GM12878 (cell line): Measurements from ENCODE around the gene NR6A1.

Source experiments
- BCL11A ChIP-seq: IDR thresholded peaks from 2 replicates; pipeline ENCODE4 v1.6.1; 2011; ENCODE audit warnings: low read depth, low read length
- EP300 ChIP-seq, 2 experiments: fragments of 150-350 bp in 1 of 2; IDR thresholded peaks; 2 replicates each; pipeline ENCODE4 v1.6.1; 2011 to 2012; ENCODE audit warnings: low read depth in 2 of 2, low read length in 2 of 2, borderline replicate concordance in 1 of 2, improper control_type of control experiment in 1 of 2, inconsistent platforms in 1 of 2; ENCODE audit not compliant: control insufficient read depth in 1 of 2
- GATAD2B ChIP-seq: fragments of 450-650 bp; conservative IDR thresholded peaks from 2 replicates; pipeline ENCODE4 v1.6.1; 2017; ENCODE audit warnings: low read depth, mild to moderate bottlenecking, moderate library complexity
- KAT2A ChIP-seq: conservative IDR thresholded peaks from 2 replicates; pipeline ENCODE4 v1.6.1; 2011; ENCODE audit warnings: low read depth, low read length; ENCODE audit not compliant: control insufficient read depth
- MEF2B ChIP-seq: fragments of 450-650 bp; IDR thresholded peaks from 2 replicates; pipeline ENCODE4 v1.6.1; 2018; ENCODE audit warnings: mild to moderate bottlenecking, moderate library complexity; ENCODE audit not compliant: partially characterized antibody, poor library complexity, severe bottlenecking
- NRF1 ChIP-seq: conservative IDR thresholded peaks from 2 replicates; pipeline ENCODE4 v1.6.1; 2011; ENCODE audit warnings: mild to moderate bottlenecking, low read depth, low read length, improper control_type of control experiment
- POLR2A ChIP-seq: IDR thresholded peaks from 2 replicates; pipeline ENCODE4 v1.6.1; 2011; ENCODE audit warnings: low read depth, mild to moderate bottlenecking, low read length
- TAF1 ChIP-seq: IDR thresholded peaks from 2 replicates; pipeline ENCODE4 v1.6.1; 2011; ENCODE audit warnings: mild to moderate bottlenecking, low read depth, low read length, borderline replicate concordance
- TCF12 ChIP-seq: IDR thresholded peaks from 2 replicates; pipeline ENCODE4 v1.6.1; 2011; ENCODE audit warnings: low read depth, mild to moderate bottlenecking, low read length
- ZNF24 ChIP-seq: fragments of 450-650 bp; IDR thresholded peaks from 2 replicates; pipeline ENCODE4 v1.6.1; 2017; ENCODE audit warnings: antibody characterized with exemption, mild to moderate bottlenecking
- TF ChIP-seq, protein P1 (sequence below): IDR thresholded peaks from 2 replicates; pipeline ENCODE4 v1.6.1; 2012; ENCODE audit warnings: low read length, inconsistent platforms
- TF ChIP-seq, protein P2 (sequence below): fragments of 450-650 bp; IDR thresholded peaks from 2 replicates; pipeline ENCODE4 v1.6.1; 2018; ENCODE audit warnings: borderline replicate concordance, mild to moderate bottlenecking; ENCODE audit not compliant: partially characterized antibody
- TF ChIP-seq, protein P3 (sequence below): fragments of 450-650 bp; IDR thresholded peaks from 2 replicates; pipeline ENCODE4 v1.6.1; 2016; ENCODE audit warnings: mild to moderate bottlenecking, moderate library complexity, borderline replicate concordance
- TF ChIP-seq, protein P4 (sequence below), 3 experiments: IDR thresholded peaks in 2 of 3; conservative IDR thresholded peaks in 1 of 3; 2 replicates each; pipeline ENCODE4 v1.5.1; 2011; ENCODE audit warnings: low read depth in 3 of 3, low read length in 3 of 3, mild to moderate bottlenecking in 3 of 3, control low read depth in 2 of 3, moderate library complexity in 2 of 3, inconsistent platforms in 1 of 3, mixed read lengths in 1 of 3; ENCODE audit not compliant: control insufficient read depth in 2 of 3, insufficient read depth in 1 of 3; ENCODE audit errors: extremely low read depth in 1 of 3

DNA sequence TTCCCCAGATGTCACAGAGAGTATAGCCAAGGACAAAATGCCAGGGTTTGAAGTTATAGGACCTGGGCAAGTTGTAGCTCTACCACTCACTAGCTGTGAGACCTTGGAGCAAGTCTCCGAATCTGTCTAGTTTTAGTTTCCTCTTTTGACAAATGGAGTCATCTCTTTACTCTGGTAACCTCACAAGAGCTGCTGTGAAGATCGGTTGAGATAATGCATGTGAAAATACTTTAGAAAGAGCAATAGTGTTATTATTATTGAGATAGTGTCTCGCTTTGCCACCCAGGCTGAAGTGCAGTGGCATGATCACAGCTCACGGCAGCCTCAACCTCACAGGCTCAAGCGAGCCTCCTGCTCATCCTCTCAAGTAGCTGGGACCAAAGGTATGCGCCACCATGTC lies 146.0 kb downstream of the NR6A1 start:
- TF ChIP-seq NRF1, result no peak
- no peak for TF ChIP-seq MEF2B
- TF ChIP-seq, protein P1, sequence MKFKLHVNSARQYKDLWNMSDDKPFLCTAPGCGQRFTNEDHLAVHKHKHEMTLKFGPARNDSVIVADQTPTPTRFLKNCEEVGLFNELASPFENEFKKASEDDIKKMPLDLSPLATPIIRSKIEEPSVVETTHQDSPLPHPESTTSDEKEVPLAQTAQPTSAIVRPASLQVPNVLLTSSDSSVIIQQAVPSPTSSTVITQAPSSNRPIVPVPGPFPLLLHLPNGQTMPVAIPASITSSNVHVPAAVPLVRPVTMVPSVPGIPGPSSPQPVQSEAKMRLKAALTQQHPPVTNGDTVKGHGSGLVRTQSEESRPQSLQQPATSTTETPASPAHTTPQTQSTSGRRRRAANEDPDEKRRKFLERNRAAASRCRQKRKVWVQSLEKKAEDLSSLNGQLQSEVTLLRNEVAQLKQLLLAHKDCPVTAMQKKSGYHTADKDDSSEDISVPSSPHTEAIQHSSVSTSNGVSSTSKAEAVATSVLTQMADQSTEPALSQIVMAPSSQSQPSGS, result no peak
- TF ChIP-seq, protein P2, sequence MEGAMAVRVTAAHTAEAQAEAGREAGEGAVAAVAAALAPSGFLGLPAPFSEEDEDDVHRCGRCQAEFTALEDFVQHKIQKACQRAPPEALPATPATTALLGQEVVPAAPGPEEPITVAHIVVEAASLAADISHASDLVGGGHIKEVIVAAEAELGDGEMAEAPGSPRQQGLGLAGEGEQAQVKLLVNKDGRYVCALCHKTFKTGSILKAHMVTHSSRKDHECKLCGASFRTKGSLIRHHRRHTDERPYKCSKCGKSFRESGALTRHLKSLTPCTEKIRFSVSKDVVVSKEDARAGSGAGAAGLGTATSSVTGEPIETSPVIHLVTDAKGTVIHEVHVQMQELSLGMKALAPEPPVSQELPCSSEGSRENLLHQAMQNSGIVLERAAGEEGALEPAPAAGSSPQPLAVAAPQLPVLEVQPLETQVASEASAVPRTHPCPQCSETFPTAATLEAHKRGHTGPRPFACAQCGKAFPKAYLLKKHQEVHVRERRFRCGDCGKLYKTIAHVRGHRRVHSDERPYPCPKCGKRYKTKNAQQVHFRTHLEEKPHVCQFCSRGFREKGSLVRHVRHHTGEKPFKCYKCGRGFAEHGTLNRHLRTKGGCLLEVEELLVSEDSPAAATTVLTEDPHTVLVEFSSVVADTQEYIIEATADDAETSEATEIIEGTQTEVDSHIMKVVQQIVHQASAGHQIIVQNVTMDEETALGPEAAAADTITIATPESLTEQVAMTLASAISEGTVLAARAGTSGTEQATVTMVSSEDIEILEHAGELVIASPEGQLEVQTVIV, result no peak
- TF ChIP-seq POLR2A, result no peak
- TF ChIP-seq, protein P3, sequence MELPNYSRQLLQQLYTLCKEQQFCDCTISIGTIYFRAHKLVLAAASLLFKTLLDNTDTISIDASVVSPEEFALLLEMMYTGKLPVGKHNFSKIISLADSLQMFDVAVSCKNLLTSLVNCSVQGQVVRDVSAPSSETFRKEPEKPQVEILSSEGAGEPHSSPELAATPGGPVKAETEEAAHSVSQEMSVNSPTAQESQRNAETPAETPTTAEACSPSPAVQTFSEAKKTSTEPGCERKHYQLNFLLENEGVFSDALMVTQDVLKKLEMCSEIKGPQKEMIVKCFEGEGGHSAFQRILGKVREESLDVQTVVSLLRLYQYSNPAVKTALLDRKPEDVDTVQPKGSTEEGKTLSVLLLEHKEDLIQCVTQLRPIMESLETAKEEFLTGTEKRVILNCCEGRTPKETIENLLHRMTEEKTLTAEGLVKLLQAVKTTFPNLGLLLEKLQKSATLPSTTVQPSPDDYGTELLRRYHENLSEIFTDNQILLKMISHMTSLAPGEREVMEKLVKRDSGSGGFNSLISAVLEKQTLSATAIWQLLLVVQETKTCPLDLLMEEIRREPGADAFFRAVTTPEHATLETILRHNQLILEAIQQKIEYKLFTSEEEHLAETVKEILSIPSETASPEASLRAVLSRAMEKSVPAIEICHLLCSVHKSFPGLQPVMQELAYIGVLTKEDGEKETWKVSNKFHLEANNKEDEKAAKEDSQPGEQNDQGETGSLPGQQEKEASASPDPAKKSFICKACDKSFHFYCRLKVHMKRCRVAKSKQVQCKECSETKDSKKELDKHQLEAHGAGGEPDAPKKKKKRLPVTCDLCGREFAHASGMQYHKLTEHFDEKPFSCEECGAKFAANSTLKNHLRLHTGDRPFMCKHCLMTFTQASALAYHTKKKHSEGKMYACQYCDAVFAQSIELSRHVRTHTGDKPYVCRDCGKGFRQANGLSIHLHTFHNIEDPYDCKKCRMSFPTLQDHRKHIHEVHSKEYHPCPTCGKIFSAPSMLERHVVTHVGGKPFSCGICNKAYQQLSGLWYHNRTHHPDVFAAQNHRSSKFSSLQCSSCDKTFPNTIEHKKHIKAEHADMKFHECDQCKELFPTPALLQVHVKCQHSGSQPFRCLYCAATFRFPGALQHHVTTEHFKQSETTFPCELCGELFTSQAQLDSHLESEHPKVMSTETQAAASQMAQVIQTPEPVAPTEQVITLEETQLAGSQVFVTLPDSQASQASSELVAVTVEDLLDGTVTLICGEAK, result no peak
- TF ChIP-seq TAF1, result no peak
- TF ChIP-seq, protein P4, sequence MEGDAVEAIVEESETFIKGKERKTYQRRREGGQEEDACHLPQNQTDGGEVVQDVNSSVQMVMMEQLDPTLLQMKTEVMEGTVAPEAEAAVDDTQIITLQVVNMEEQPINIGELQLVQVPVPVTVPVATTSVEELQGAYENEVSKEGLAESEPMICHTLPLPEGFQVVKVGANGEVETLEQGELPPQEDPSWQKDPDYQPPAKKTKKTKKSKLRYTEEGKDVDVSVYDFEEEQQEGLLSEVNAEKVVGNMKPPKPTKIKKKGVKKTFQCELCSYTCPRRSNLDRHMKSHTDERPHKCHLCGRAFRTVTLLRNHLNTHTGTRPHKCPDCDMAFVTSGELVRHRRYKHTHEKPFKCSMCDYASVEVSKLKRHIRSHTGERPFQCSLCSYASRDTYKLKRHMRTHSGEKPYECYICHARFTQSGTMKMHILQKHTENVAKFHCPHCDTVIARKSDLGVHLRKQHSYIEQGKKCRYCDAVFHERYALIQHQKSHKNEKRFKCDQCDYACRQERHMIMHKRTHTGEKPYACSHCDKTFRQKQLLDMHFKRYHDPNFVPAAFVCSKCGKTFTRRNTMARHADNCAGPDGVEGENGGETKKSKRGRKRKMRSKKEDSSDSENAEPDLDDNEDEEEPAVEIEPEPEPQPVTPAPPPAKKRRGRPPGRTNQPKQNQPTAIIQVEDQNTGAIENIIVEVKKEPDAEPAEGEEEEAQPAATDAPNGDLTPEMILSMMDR (IDR thresholded peaks at IDR 0.05 in 2 of 3, conservative IDR thresholded peaks at IDR 0.05 in 1 of 3; ENCODE audit: control insufficient read depth in 2 of 3, extremely low read depth in 1 of 3, insufficient read depth in 1 of 3, low read depth in 3 of 3, low read length in 3 of 3), result no peak
- no peak for TF ChIP-seq KAT2A
- no peak for TF ChIP-seq GATAD2B
- no peak for TF ChIP-seq BCL11A
- no peak for TF ChIP-seq EP300 (IDR thresholded peaks at IDR 0.05; ENCODE audit: borderline replicate concordance in 1 of 2, control insufficient read depth in 1 of 2, low read depth in 2 of 2, low read length in 2 of 2)
- TF ChIP-seq ZNF24, result no peak
- TF ChIP-seq TCF12, result no peak
